A673 (cell line): ENCODE measurements around the gene TOPBP1.

Experiments used
- CTCF ChIP-seq: fragments of 300-800, 200-600 bp; sonication (generic); conservative IDR thresholded peaks from 2 replicates; pipeline ENCODE4 v1.5.1; 2017; ENCODE audit warnings: low read depth, mild to moderate bottlenecking, antibody characterized with exemption, low read length, moderate library complexity, mixed read lengths
- EZH2 ChIP-seq: fragments of 200-600 bp; sonication (generic); IDR thresholded peaks from 2 replicates; pipeline ENCODE4 v1.6.1; 2017; ENCODE audit warnings: borderline replicate concordance, low read depth, mild to moderate bottlenecking, mixed read lengths, antibody characterized with exemption, low read length; ENCODE audit not compliant: poor library complexity, severe bottlenecking

GRCh38 chr3:133667118-133667517 is 5.4 kb upstream of the TOPBP1 start:
- TF ChIP-seq EZH2 (no peak), CTCF (no peak)
